NK-92 (cell line): ENCODE results near the gene MAB21L3.

Experiments
- DNase-seq: peaks from one replicate; lab custom pipeline; 2025; ENCODE audit not compliant: unreplicated experiment; lab: John Stamatoyannopoulos, UW

The MAB21L3 gene

GRCh38 chr1:116107371-116107770, 3.8 kb upstream of the MAB21L3 start:
- DNase-seq, result no peak

GRCh38 chr1:116111524-116112021, 374 bp downstream of the MAB21L3 start:
- DNase-seq, result no peak

GRCh38 chr1:116112388-116113140, 1.4 kb downstream of the MAB21L3 start:
- no peak for DNase-seq

GRCh38 chr1:116113615-116114014, 2.4 kb downstream of the MAB21L3 start:
- DNase-seq, result no peak

GRCh38 chr1:116115476-116116439, 4.6 kb downstream of the MAB21L3 start:
- DNase-seq, result no peak

- DNase-seq, result no peak
Observed at GRCh38 chr1:116118471-116118870, 7.3 kb downstream of the MAB21L3 start.

- no peak for DNase-seq
Observed at GRCh38 chr1:116119876-116120275, 8.7 kb downstream of the MAB21L3 start.

GRCh38 chr1:116122955-116123757, 12.0 kb downstream of the MAB21L3 start:
- no peak for DNase-seq

- DNase-seq, result no peak
Observed at GRCh38 chr1:116123837-116124533, 12.8 kb downstream of the MAB21L3 start.

GRCh38 chr1:116125758-116126157, 14.6 kb downstream of the MAB21L3 start:
- no peak for DNase-seq

- DNase-seq, result no peak
Observed at GRCh38 chr1:116126281-116126680, 15.1 kb downstream of the MAB21L3 start.

GRCh38 chr1:116127123-116127847, 16.1 kb downstream of the MAB21L3 start:
- no peak for DNase-seq

GRCh38 chr1:116127848-116128540, 16.8 kb downstream of the MAB21L3 start:
- no peak for DNase-seq

- DNase-seq, result no peak
Observed at GRCh38 chr1:116128664-116129063, 17.5 kb downstream of the MAB21L3 start.

- DNase-seq, result no peak
Observed at GRCh38 chr1:116129537-116129936, 18.3 kb downstream of the MAB21L3 start.

GRCh38 chr1:116130356-116130755, 19.2 kb downstream of the MAB21L3 start:
- DNase-seq, result no peak

- DNase-seq, result no peak
Observed at GRCh38 chr1:116131170-116131569, 20.0 kb downstream of the MAB21L3 start.

- DNase-seq, result no peak
Observed at GRCh38 chr1:116131866-116132605, 20.8 kb downstream of the MAB21L3 start.
